SU-DHL-6 (cell line): ENCODE measurements around the gene BHLHE23.

Experiments used
- H2AFZ ChIP-seq: fragments of 200-600 bp; sonication (generic); 2 replicates; pipeline ENCODE4 v1.6.1; 2014; ENCODE audit warnings: low read depth, mild to moderate bottlenecking, moderate library complexity, mixed read lengths, antibody characterized with exemption, low read length; ENCODE audit not compliant: severe bottlenecking
- H3F3A ChIP-seq: fragments of 200-600 bp; shearing (Covaris generic); 2 replicates; pipeline ENCODE4 v1.6.0; 2016; ENCODE audit warnings: antibody characterized with exemption, mild to moderate bottlenecking; ENCODE audit not compliant: insufficient read depth
- H3K27ac ChIP-seq: fragments of 200-600 bp; sonication (generic); 2 replicates; pipeline ENCODE4 v1.5.1; 2016; ENCODE audit warnings: low read depth, mild to moderate bottlenecking, low read length, moderate library complexity, mixed read lengths
- H3K27me3 ChIP-seq: fragments of 200-600 bp; sonication (generic), shearing (Covaris generic); 2 replicates; pipeline ENCODE4 v1.6.0; 2014; ENCODE audit warnings: mild to moderate bottlenecking, low read length
- H3K36me3 ChIP-seq: fragments of 200-600 bp; sonication (generic); 2 replicates; pipeline ENCODE4 v1.6.1; 2014; ENCODE audit warnings: mild to moderate bottlenecking, low read length, mixed read lengths
- H3K4me2 ChIP-seq: fragments of 300-600, 200-600 bp; shearing (Covaris generic), sonication (generic); 2 replicates; pipeline ENCODE4 v1.6.0; 2014; ENCODE audit warnings: low read length, low read depth, mild to moderate bottlenecking; ENCODE audit not compliant: poor library complexity, severe bottlenecking
- H3K4me3 ChIP-seq: fragments of 200-600 bp; sonication (generic); 2 replicates; pipeline ENCODE4 v1.5.1; 2014; ENCODE audit warnings: antibody characterized with exemption, low read length, mild to moderate bottlenecking, mixed read lengths; ENCODE audit not compliant: insufficient read depth, poor library complexity, severe bottlenecking
- H3K79me2 ChIP-seq: fragments of 200-600 bp; sonication (generic); 2 replicates; pipeline ENCODE4 v1.6.1; 2014; ENCODE audit warnings: mild to moderate bottlenecking, low read length, moderate library complexity; ENCODE audit not compliant: insufficient read depth
- H3K9ac ChIP-seq: fragments of 200-600 bp; sonication (generic); 2 replicates; pipeline ENCODE4 v1.7.0; 2014; ENCODE audit warnings: mild to moderate bottlenecking, low read length
- H3K9me2 ChIP-seq: fragments of 200-600 bp; sonication (generic); replicated peaks from 2 replicates; pipeline ENCODE4 v1.6.1; 2014; ENCODE audit warnings: low read length; ENCODE audit not compliant: insufficient read depth
- H3K9me3 ChIP-seq: fragments of 200-600 bp; sonication (generic); 2 replicates; pipeline ENCODE4 v1.6.1; 2014; ENCODE audit warnings: low read length, mixed read lengths; ENCODE audit not compliant: insufficient read depth
- H4K20me1 ChIP-seq: fragments of 200-600 bp; sonication (generic); 2 replicates; pipeline ENCODE4 v1.6.1; 2014; ENCODE audit warnings: low read depth, mild to moderate bottlenecking, antibody characterized with exemption, low read length, moderate library complexity, mixed read lengths
- EZH2phosphoT487 ChIP-seq: fragments of 200-600 bp; sonication (generic), shearing (Covaris generic); conservative IDR thresholded peaks from 2 replicates; pipeline ENCODE4 v1.6.1; 2018; ENCODE audit warnings: mild to moderate bottlenecking, antibody characterized with exemption, low read length, moderate library complexity, mixed read lengths
- TF ChIP-seq, protein P1 (sequence below): fragments of 200-600 bp; sonication (generic); IDR thresholded peaks from one replicate; pipeline ENCODE4 v1.5.1; 2017; ENCODE audit warnings: antibody characterized with exemption, mild to moderate bottlenecking, low read length, moderate library complexity; ENCODE audit not compliant: insufficient read depth, poor library complexity, severe bottlenecking

BHLHE23 gene

GRCh38 chr20:62957136-62958117 lies 49.3 kb downstream of the BHLHE23 start:
- TF ChIP-seq, protein P1, sequence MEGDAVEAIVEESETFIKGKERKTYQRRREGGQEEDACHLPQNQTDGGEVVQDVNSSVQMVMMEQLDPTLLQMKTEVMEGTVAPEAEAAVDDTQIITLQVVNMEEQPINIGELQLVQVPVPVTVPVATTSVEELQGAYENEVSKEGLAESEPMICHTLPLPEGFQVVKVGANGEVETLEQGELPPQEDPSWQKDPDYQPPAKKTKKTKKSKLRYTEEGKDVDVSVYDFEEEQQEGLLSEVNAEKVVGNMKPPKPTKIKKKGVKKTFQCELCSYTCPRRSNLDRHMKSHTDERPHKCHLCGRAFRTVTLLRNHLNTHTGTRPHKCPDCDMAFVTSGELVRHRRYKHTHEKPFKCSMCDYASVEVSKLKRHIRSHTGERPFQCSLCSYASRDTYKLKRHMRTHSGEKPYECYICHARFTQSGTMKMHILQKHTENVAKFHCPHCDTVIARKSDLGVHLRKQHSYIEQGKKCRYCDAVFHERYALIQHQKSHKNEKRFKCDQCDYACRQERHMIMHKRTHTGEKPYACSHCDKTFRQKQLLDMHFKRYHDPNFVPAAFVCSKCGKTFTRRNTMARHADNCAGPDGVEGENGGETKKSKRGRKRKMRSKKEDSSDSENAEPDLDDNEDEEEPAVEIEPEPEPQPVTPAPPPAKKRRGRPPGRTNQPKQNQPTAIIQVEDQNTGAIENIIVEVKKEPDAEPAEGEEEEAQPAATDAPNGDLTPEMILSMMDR, result no peak
- no peak for TF ChIP-seq EZH2phosphoT487
- peaks cover 25% of the 10 kb centered on the region for H3K79me2 ChIP-seq
- no peak overlapping the region for H3K9ac ChIP-seq
- no peak overlapping the region for H2AFZ ChIP-seq
- H4K20me1 ChIP-seq, result no peaks in the 10 kb centered on the region
- no peaks in the 10 kb centered on the region for H3K36me3 ChIP-seq
- no peak overlapping the region for H3K4me2 ChIP-seq
- no peaks in the 10 kb centered on the region for H3K9me3 ChIP-seq
- H3F3A ChIP-seq, result peaks cover 16% of the 10 kb centered on the region
- no peaks in the 10 kb centered on the region for H3K27me3 ChIP-seq
- H3K4me3 ChIP-seq, result no peak overlapping the region
- H3K9me2 ChIP-seq, result no peaks in the 10 kb centered on the region
- no peak overlapping the region for H3K27ac ChIP-seq

GRCh38 chr20:62956387-62957135 lies 50.2 kb downstream of the BHLHE23 start:
- H3K36me3 ChIP-seq, result no peaks in the 10 kb centered on the region
- H3K27ac ChIP-seq, result no peak overlapping the region
- peaks cover 25% of the 10 kb centered on the region for H3K79me2 ChIP-seq
- no peaks in the 10 kb centered on the region for H3K9me3 ChIP-seq
- peaks cover 18% of the 10 kb centered on the region for H3F3A ChIP-seq
- no peak overlapping the region for H3K4me2 ChIP-seq
- no peaks in the 10 kb centered on the region for H3K27me3 ChIP-seq
- H3K9ac ChIP-seq, result no peak overlapping the region
- no peak overlapping the region for H3K4me3 ChIP-seq
- TF ChIP-seq, protein P1, result no peak
- TF ChIP-seq EZH2phosphoT487, result no peak
- no peak overlapping the region for H2AFZ ChIP-seq
- no peaks in the 10 kb centered on the region for H3K9me2 ChIP-seq
- no peaks in the 10 kb centered on the region for H4K20me1 ChIP-seq
